Midbrain (tissue), 1 donor: ENCODE data around the gene DNAH1.

Source experiments
- DNase-seq: peaks from one replicate; lab custom pipeline; 2025; lab: John Stamatoyannopoulos, UW

DNAH1 gene

DNA sequence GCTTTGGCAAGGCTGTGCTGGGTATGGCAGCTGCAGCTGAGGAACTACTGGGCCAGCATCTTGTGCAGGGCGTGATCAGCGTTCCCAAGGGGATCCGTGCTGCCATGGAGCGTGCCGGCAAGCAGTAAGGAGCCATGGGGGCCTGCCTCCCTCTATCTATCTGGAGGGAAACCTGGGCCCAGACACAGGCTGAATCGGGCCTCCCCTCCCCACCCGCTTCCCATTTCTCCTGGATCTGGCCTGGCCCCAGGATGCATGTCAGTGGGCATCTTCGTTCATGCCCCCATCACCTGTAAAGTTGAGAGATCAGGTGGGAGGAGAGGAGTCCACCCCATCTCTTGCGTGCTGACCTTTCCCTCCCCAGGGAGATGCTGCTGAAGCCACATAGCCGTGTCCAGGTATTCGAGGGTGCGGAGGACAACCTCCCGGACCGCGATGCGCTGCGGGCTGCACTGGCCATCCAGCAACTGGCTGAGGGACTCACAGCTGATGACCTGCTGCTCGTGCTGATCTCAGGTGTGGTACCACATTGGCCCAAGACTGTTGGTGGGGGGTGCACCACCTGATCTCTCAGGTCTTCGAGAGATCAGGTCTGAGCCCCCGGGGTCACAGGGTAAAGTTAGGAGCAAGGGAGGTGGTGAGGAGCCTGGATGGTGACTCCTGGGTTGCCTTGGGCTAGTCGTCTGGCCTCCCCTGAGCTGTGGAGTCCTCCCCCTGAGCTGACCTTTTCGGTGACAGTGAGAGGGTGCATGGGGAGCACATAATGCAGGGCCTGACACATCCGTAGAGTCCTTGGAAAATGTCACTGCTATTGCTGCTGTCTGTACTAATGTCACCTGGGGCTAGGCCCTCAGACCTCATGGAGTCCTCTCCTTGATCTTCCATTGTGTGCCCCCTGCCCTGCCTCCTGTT lies 25.3 kb upstream of the DNAH1 start:
- no peak for DNase-seq

GRCh38 chr3:52291508-52292181 lies 24.5 kb upstream of the DNAH1 start:
- no peak for DNase-seq

DNA sequence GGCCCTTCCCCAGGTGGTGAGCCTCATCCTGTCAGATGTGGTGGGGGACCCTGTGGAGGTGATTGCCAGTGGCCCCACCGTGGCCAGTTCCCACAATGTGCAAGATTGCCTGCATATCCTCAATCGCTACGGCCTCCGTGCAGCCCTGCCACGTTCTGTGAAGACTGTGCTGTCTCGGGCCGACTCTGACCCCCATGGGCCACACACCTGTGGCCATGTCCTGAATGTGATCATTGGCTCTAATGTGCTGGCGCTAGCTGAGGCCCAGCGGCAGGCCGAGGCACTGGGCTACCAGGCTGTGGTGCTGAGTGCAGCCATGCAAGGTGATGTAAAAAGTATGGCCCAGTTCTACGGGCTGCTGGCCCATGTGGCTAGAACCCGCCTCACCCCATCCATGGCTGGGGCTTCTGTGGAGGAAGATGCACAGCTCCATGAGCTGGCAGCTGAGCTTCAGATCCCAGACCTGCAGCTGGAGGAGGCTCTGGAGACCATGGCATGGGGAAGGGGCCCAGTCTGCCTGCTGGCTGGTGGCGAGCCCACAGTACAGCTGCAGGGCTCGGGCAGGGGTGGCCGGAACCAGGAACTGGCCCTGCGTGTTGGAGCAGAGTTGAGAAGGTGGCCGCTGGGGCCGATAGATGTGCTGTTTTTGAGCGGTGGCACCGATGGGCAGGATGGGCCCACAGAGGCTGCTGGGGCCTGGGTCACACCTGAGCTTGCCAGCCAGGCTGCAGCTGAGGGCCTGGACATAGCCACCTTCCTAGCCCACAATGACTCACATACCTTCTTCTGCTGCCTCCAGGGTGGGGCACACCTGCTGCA lies 23.7 kb upstream of the DNAH1 start:
- DNase-seq: no peak

GRCh38 chr3:52293491-52294319 lies 22.4 kb upstream of the DNAH1 start:
- DNase-seq: no peak

DNA sequence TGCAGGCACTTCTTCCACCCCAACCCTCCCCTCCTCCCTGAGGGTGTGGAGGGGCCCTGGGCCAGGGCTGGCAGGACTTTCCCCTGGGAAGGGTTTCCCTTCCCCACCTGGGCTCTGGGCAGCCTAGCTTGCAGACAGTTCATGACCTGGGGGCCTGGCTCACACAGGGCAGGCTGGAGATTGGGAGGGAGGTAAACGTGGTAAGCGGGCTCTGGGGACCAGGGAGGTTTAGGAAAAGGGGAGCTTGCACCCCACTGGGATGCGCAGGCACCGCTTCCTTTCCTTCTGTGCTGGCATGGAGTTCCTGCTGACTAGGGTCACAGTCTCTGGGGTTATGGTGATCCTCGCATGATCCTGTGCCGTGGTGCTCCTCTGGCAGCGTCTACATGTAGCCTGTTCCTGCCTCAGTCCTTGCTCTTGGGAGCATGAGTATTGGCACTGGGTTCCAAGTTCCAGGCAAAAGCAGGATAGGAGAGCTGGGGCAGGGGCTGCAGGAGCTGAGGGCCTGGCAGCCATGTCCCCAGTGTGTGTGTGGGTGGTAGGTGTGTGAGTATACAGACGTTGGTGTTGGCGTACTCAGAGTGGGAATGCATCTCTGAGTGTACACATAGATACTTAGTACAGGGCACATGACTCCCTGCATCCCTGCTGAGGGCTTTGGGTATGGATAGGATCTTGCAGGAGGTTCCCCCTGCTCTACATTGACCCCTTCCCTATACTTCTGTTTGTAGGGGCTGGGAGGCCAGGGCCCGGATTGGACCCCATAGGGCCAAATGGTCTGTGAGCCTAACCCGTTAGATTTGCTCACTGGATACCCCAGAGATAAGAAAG lies 21.6 kb upstream of the DNAH1 start:
- no peak for DNase-seq

GRCh38 chr3:52295671-52296208 lies 20.4 kb upstream of the DNAH1 start:
- DNase-seq: no peak

DNA sequence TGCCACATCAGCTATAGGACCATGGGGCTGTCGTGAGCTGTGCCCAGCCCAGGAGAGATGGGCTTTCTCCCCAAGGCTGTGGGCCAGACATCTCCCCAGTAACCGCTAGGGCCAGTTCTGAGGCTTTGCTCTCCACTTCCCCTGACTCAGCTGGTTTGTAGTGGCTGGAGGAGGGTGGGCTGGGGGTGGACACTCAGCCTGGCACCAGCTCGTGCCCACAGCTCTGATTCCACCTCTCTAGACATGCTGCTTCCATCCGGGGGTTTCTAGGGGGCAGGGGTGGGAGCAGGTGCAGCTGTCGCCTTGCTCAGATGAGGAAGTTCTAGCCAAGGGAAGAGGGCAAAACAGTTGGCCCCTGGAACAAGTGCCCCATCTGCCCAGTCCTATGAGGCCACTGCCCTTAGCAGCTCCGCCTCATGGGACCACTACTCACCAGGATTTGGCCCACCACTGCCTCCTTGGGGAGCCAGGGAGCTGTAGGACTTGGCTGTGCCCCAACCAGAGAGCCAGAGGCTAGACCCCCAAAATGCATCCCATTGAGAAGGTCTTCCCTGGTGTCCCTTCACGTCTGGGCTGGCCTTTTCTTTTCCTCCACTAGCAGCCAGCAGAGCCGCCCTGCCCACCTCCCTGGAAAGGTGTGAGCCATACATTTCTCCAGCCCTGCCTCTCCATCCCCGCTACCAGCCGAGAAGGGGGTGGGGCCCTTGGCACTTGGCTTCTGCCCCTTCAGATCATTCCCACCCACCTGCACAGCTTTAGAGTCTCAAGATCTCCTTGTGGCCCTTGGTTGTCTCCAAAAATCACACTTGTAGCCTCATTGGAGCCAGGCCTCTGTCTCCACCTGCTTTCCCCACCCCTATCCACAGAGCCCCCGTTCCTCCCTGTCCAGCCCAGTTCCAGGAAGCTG lies 18.6 kb upstream of the DNAH1 start:
- DNase-seq: no peak

DNA sequence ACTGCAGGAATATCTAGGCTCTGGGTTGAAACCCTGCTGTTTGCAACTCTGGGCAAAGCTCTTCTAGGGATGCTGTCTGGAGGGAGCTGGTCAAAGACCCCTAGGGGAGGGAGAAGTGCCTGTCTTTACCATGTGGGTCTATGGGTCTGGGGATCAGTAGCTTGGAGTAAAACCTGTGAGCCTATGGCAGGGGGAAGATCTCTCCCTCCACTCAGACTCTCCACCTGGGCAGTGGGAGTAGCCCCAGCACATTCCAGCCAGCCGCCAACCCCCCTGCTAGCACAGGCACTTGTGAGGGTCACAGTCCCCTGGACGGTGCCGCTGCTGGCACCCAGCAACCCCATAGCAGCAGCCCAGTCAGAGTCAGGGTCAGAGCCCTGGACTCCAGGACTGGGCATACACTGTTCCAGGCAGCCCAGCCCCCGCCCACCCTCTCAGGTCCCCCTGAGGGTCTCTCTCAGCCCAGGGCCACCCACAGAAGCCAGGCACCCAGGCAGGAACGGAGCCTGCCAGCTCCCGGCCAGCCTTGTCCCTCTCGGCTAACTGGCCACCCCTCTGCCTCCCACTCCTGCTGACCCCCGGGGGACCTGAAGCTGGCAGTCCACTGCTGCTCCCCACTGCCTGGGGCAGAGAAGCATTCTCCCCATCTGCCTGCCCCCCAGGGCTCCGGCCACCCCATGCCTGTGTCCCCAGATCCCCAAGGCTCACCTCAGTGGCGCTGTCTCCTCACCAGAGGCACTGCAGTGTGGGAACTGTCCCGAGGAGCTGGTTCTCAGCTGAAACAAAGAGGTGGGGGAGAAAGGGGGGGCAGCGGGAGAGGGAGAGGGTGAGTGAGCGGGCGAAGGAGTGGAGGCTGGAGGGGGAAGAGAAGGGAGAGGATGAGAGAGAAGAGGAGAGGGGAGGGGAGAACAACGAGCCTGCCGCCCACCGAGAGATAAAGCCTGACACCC lies 17.7 kb upstream of the DNAH1 start:
- no peak for DNase-seq

GRCh38 chr3:52299247-52299878 lies 16.8 kb upstream of the DNAH1 start:
- DNase-seq: no peak

- DNase-seq: no peak
These were observed 16.1 kb upstream of the DNAH1 start for GRCh38 chr3:52299879-52300611.

- no peak for DNase-seq
These were observed 13.5 kb upstream of the DNAH1 start for GRCh38 chr3:52302426-52303145.

DNA sequence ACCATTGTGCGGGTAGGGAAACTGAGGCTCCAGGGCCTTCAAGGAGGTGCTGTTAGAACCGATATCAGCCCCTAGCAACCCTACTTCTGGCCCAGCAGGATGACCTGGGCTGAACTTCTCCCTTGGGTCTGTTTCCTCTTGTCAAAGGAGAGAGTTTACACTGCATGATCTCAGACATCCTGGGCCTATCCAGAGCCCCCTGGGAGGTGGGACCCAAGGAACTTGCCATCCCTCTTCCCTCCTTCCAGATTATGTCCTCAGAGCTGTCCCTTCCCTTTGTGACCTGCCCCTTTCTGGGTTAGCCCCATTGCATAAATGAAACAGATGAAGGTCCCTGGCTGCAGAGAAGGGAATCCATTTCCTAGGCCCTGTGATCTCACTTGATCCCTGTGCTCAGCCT lies 12.3 kb upstream of the DNAH1 start:
- DNase-seq: no peak

DNA sequence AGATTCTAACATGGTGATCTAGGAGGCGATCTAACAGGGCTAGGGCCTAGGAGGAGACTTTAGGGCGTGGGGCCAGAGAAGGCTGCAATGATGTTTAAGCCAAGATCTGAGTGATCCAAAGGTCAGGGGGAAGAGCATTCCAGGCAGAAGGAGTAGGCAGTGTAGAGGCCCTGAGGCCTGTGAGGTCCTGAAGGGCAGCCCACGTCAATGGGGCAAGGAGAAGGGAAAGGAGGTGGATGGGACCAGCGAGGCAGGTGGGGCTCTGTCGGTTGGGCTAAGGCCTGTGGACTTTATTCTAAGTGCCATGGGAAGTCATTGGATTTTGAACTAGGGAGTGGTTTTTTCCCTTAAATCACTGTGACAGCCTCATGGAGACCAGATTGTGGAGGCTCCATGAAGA lies 10.2 kb upstream of the DNAH1 start:
- no peak for DNase-seq

DNA sequence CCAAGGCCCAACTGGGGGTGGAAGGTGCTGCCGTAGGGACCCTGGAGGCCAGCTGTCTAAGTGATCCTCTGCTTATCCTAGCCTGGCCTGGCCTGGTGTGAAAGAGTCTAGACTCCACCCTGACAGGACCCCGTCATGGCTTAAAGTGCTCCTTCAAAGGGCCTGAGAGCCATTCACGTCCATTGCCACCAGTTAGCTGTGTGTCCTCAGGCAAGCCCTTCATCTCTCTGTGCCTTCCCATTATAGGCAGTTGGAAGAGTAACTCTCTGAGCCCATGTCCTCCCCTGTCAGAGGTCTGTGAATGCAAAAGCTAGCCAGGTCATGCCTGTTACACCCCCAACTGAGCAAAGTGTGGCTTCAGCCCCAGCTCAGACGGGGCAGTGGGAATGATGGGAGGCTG lies 9.1 kb upstream of the DNAH1 start:
- DNase-seq: no peak

DNA sequence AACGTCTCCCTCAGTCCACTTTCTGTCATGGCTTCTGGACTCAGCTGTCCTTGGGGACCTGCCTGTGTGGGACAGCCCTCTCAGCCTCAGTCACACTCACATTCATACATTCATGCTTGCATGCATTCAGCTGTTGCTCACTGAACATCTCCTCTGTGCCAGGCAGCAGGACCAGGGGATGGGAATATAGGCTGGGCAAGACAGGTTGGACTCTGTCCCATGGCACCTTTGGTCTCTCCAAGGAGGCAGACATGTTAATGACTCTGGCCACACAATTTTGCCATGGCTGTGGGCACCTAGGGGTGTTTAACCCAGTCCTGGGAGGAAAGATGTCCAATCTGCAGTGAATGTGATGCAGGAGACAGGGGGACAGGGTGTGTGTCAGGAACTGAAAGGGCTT lies 7.8 kb upstream of the DNAH1 start:
- DNase-seq: no peak

DNA sequence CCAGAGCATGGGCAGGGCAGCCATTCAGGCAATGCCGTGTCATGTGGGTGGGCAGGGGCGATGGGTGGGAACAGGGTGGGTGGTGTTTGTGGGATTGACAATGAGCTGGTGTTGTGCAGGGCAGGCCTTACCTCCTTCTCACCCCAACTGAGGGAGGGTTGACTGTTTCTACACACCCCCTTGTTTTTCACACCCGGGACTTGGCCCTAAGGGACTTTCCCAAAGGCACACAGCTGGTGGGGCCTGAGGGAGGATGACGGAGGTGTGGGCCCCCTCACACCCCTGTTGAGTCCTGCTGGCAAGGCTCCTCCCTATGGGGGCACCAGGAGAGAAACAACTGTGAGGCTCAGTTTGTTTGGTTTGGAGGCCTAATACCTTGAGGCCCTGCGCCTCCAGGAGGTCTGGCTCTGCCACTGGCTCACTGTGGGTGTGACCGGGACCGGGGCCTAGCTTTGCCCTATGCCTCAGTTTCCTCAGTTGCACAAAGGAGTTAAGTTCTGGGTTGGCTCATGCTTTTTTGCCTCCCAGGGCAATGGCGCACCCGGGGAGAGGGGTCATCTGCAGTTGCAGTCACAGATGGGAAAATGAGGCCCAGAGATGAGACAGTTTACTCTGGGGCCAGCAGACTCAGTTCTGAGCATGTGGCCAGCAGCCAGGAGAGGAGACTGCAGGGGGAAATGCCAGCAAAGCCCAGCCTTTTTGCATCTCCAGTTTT lies 5.1 kb upstream of the DNAH1 start:
- DNase-seq: no peak
